ENCODE data around the gene BBX.

DNA sequence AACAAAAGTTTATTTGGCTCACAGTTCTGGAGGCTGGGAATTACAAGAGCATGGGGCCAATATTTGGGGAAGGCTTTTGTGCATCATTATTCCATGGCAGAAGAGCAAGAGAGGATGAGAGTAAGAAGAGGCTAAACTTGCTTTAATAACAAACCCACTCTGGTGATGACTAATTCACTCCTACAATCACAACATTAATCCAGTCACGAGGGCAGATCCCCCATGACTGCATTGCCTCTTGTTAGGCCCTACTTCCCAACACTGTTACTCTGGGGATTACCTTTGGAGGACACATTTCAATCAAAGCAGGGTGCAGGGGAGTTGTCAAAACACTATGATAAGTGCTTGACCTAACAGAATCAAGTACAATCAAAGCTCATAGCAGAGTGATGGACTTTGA is 181.7 kb downstream of the BBX start:
- TF ChIP-seq, protein P1, sequence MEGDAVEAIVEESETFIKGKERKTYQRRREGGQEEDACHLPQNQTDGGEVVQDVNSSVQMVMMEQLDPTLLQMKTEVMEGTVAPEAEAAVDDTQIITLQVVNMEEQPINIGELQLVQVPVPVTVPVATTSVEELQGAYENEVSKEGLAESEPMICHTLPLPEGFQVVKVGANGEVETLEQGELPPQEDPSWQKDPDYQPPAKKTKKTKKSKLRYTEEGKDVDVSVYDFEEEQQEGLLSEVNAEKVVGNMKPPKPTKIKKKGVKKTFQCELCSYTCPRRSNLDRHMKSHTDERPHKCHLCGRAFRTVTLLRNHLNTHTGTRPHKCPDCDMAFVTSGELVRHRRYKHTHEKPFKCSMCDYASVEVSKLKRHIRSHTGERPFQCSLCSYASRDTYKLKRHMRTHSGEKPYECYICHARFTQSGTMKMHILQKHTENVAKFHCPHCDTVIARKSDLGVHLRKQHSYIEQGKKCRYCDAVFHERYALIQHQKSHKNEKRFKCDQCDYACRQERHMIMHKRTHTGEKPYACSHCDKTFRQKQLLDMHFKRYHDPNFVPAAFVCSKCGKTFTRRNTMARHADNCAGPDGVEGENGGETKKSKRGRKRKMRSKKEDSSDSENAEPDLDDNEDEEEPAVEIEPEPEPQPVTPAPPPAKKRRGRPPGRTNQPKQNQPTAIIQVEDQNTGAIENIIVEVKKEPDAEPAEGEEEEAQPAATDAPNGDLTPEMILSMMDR (conservative IDR thresholded peaks at IDR 0.05; ENCODE audit: low read depth, low read length): no peak
- TF ChIP-seq SMC3 (IDR thresholded peaks at IDR 0.05; ENCODE audit: low read depth, low read length) (no peak), MAZ (IDR thresholded peaks at IDR 0.05; ENCODE audit: borderline replicate concordance, low read depth, low read length) (no peak), POLR2A (IDR thresholded peaks at IDR 0.05; ENCODE audit: low read depth, low read length) (no peak), RAD21 (IDR thresholded peaks at IDR 0.05; ENCODE audit: low read length) (no peak), MXI1 (IDR thresholded peaks at IDR 0.05; ENCODE audit: borderline replicate concordance, low read depth, low read length) (no peak)
- TF ChIP-seq, protein P2, sequence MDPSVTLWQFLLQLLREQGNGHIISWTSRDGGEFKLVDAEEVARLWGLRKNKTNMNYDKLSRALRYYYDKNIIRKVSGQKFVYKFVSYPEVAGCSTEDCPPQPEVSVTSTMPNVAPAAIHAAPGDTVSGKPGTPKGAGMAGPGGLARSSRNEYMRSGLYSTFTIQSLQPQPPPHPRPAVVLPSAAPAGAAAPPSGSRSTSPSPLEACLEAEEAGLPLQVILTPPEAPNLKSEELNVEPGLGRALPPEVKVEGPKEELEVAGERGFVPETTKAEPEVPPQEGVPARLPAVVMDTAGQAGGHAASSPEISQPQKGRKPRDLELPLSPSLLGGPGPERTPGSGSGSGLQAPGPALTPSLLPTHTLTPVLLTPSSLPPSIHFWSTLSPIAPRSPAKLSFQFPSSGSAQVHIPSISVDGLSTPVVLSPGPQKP (IDR thresholded peaks at IDR 0.05; ENCODE audit: borderline replicate concordance, low read depth, low read length): no peak

Measured in IMR-90 (cell line).